ENCODE data around the gene ZBTB9.

The ZBTB9 gene

GRCh38 chr6:33418690-33419291 is 35.6 kb upstream of the ZBTB9 start:
- CTCF ChIA-PET: interaction anchor here (0.6 to 2.2 kb wide), 13 partner anchors 9 to 1277 kb away, joined by 3 to 13 read pairs (median 5); partner anchors contain the start of genes B3GALT4 and BAK1
- peaks cover 0 to 27% of the 10 kb centered on the region in 2 experiments; a peak in 1 of 3 replicates for H3K36me3 ChIP-seq (ENCODE audit: control insufficient read depth in 2 of 2, insufficient read depth in 1 of 2, low read length in 2 of 2)
- H3K27ac ChIP-seq (ENCODE audit: extremely low read depth, low read depth, low read length): peak overlapping the region; percentile 42; the same call in 1 of the 2 replicates
- POLR2A ChIA-PET: interaction anchor here (0.5 to 3.4 kb wide), 13 partner anchors 9 to 796 kb away, joined by 3 to 16 read pairs (median 6); partner anchors contain the start of genes B3GALT4, PHF1, RPS18 and VPS52
- H3K4me3 ChIP-seq (ENCODE audit: low read depth, low read length): peak overlapping the region; percentile 46
- TF ChIP-seq YY1 (tag by site-specific recombination; IDR thresholded peaks at IDR 0.05): no peak
- no peak for TF ChIP-seq ZBTB21 (tag by site-specific recombination; IDR thresholded peaks at IDR 0.05)
- TF ChIP-seq ZNF366 (tag by site-specific recombination; conservative IDR thresholded peaks at IDR 0.05): 0 out of 2 replicates have a peak, but pooled peaks have one; percentile 14
- TF ChIP-seq TSHZ1 (tag by site-specific recombination; IDR thresholded peaks at IDR 0.05; ENCODE audit: borderline replicate concordance): no peak
- TF ChIP-seq EGR2 (tag by site-specific recombination; IDR thresholded peaks at IDR 0.05; ENCODE audit: low read depth): peak; percentile 17; the same call in 1 of the 2 replicates
- no peak for TF ChIP-seq ZNF561 (tag by site-specific recombination; IDR thresholded peaks at IDR 0.05; ENCODE audit: borderline replicate concordance)
- peak; percentile 10; the same call in 1 of the 2 replicates for TF ChIP-seq ZNF629 (tag by site-specific recombination; IDR thresholded peaks at IDR 0.05)
- 0 out of 2 replicates have a peak, but pooled peaks have one; percentile 23 for TF ChIP-seq ZNF596 (tag by site-specific recombination; IDR thresholded peaks at IDR 0.05)
- TF ChIP-seq SP2 (tag by site-specific recombination; IDR thresholded peaks at IDR 0.05): 0 out of 2 replicates have a peak, but pooled peaks have one; percentile 4
- TF ChIP-seq ZNF747 (tag by site-specific recombination; IDR thresholded peaks at IDR 0.05): no peak
- TF ChIP-seq ZFP69B (tag by site-specific recombination; IDR thresholded peaks at IDR 0.05): no peak
- TF ChIP-seq, protein P1, sequence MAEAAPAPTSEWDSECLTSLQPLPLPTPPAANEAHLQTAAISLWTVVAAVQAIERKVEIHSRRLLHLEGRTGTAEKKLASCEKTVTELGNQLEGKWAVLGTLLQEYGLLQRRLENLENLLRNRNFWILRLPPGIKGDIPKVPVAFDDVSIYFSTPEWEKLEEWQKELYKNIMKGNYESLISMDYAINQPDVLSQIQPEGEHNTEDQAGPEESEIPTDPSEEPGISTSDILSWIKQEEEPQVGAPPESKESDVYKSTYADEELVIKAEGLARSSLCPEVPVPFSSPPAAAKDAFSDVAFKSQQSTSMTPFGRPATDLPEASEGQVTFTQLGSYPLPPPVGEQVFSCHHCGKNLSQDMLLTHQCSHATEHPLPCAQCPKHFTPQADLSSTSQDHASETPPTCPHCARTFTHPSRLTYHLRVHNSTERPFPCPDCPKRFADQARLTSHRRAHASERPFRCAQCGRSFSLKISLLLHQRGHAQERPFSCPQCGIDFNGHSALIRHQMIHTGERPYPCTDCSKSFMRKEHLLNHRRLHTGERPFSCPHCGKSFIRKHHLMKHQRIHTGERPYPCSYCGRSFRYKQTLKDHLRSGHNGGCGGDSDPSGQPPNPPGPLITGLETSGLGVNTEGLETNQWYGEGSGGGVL (tag by site-specific recombination; IDR thresholded peaks at IDR 0.05): peak; percentile 77
- 0 out of 2 replicates have a peak, but pooled peaks have one; percentile 19 for TF ChIP-seq ZBTB20 (tag by site-specific recombination; IDR thresholded peaks at IDR 0.05)
- TF ChIP-seq ZNF335 (tag by site-specific recombination; conservative IDR thresholded peaks at IDR 0.05): peak; percentile 7
- no peak for TF ChIP-seq ZNF571 (tag by site-specific recombination; IDR thresholded peaks at IDR 0.05)
- H3K9me3 ChIP-seq (ENCODE audit: control insufficient read depth, insufficient read depth, low read depth, low read length): no peaks in the 10 kb centered on the region
- H3K4me1 ChIP-seq (ENCODE audit: control insufficient read depth, insufficient read depth, low read length): no peaks in the 10 kb centered on the region

DNA sequence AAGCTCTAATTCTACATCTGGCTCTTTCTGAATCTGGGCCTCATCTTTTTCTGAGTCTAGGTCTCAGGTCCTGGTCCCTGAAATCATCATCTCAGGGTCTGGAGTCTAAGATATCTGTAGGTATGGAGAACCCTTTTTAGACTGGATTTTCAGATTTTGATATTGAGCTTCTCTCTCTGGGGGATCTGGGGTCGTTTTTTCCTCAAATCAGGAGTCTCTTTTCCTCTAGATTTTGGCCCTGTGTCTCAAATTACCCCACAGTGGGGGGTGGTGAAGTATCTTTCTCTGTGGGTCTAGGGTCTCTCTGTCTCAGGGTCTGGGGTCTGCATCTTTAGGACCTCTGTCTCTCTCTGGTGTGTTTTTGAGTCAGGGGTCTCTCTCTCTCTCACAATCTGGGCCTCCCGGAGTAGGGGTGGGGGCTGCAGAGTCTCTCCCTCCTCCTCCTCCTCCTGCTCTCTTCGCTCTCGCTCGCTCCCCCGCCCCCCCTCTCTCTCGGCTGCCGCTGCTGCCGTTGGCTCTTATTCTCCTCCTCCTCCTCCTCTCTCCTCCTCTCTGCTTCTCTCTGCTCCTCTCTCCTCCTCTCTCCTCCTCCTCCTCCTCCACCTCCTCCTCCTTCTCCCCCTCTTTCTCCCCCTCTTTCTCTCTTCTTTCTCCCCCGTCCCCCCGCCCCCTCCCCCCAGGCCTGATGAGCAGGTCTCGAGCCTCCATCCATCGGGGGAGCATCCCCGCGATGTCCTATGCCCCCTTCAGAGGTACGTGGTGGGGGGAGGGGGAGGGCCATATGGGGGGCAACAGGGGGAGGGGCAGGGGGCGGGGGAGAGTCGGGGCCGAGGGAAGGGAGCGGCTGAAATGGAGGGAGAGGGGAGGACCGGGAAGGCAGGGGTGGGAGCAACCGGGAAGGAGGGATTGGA is 34.5 kb upstream of the ZBTB9 start, which contains the start of gene SYNGAP1:
SYNGAP1 (plus strand) TSS at position 486 of the 911 bp plus-strand sequence; CDS start at position 686, 200 bp downstream.
- no peak within 1 kb of the TSS for H3K4me3 ChIP-seq (ENCODE audit: low read depth, low read length)
- peaks cover 0 to 19% of the 10 kb centered on the region in 2 experiments; a peak in 1 of 3 replicates for H3K36me3 ChIP-seq (ENCODE audit: control insufficient read depth in 2 of 2, insufficient read depth in 1 of 2, low read length in 2 of 2)
- H3K27ac ChIP-seq (ENCODE audit: extremely low read depth, low read depth, low read length): no peak within 1 kb of the TSS; the same call in 1 of the 2 replicates
- ChIA-PET CTCF (interaction anchor here (0.6 to 2.2 kb wide), 10 partner anchors 8 to 1276 kb away, joined by 3 to 13 read pairs (median 6); partner anchors contain the start of gene B3GALT4), POLR2A (interaction anchor here (0.9 to 3.4 kb wide), 4 partner anchors 34 to 140 kb away, joined by 3 to 16 read pairs (median 9); partner anchors contain the start of genes ZBTB22 and ZBTB9)
- H3K4me1 ChIP-seq (ENCODE audit: control insufficient read depth, insufficient read depth, low read length): peaks cover 2% of the 10 kb centered on the region
- no peaks in the 10 kb centered on the region for H3K9me3 ChIP-seq (ENCODE audit: control insufficient read depth, insufficient read depth, low read depth, low read length)
- TF ChIP-seq YY1 (tag by site-specific recombination; IDR thresholded peaks at IDR 0.05) (no peak), WT1 (tag by site-specific recombination; IDR thresholded peaks at IDR 0.05) (0 out of 2 replicates have a peak, but pooled peaks have one; percentile 19), ZBTB44 (tag by site-specific recombination; IDR thresholded peaks at IDR 0.05) (no peak), ZNF133 (tag by site-specific recombination; IDR thresholded peaks at IDR 0.05) (no peak), KLF17 (tag by site-specific recombination; IDR thresholded peaks at IDR 0.05) (no peak), ZNF792 (tag by site-specific recombination; IDR thresholded peaks at IDR 0.05) (no peak), ZNF266 (tag by site-specific recombination; IDR thresholded peaks at IDR 0.05; ENCODE audit: low read depth) (no peak), ZSCAN30 (tag by site-specific recombination; IDR thresholded peaks at IDR 0.05) (no peak)
- TF ChIP-seq, protein P2, sequence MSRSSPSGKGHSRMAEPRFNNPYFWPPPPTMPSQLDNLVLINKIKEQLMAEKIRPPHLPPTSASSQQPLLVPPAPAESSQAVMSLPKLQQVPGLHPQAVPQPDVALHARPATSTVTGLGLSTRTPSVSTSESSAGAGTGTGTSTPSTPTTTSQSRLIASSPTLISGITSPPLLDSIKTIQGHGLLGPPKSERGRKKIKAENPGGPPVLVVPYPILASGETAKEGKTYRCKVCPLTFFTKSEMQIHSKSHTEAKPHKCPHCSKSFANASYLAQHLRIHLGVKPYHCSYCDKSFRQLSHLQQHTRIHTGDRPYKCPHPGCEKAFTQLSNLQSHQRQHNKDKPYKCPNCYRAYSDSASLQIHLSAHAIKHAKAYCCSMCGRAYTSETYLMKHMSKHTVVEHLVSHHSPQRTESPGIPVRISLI (tag by site-specific recombination; IDR thresholded peaks at IDR 0.05): no peak
